NCI-H1930 (cell line): Measurements from ENCODE around the gene MXRA8.

ENCODE experiments used
- DNase-seq, 2 experiments: peaks; one replicate each; lab custom pipeline; 2025; lab: John Stamatoyannopoulos, UW

The MXRA8 gene

GRCh38 chr1:1349256-1350012, 8.9 kb downstream of the MXRA8 start, which contains the start of gene DVL1:
Gene DVL1 (minus strand): TSS chr1:1349418. CDS start chr1:1349065, 353 bp downstream.
- peak; percentile 62 to 75 for DNase-seq

GRCh38 chr1:1348420-1349255, 9.7 kb downstream of the MXRA8 start:
- no peak for DNase-seq

- no peak for DNase-seq
Measured at GRCh38 chr1:1347663-1348419, 10.5 kb downstream of the MXRA8 start.

GRCh38 chr1:1347026-1347595, 11.2 kb downstream of the MXRA8 start:
- no peak for DNase-seq

- DNase-seq = no peak
Measured at GRCh38 chr1:1346501-1346890, 11.9 kb downstream of the MXRA8 start.

- no peak for DNase-seq
Measured at GRCh38 chr1:1345860-1346500, 12.4 kb downstream of the MXRA8 start.

GRCh38 chr1:1345384-1345783, 13.0 kb downstream of the MXRA8 start:
- no peak for DNase-seq

GRCh38 chr1:1344655-1345361, 13.5 kb downstream of the MXRA8 start:
- DNase-seq = no peak

GRCh38 chr1:1343811-1344421, 14.4 kb downstream of the MXRA8 start:
- no peak for DNase-seq

- DNase-seq = no peak
Measured at GRCh38 chr1:1342584-1343115, 15.7 kb downstream of the MXRA8 start.

- DNase-seq = no peak
Measured at GRCh38 chr1:1342061-1342562, 16.2 kb downstream of the MXRA8 start.

GRCh38 chr1:1341549-1342021, 16.8 kb downstream of the MXRA8 start:
- DNase-seq = no peak

- no peak for DNase-seq
Measured at GRCh38 chr1:1340791-1341548, 17.4 kb downstream of the MXRA8 start.

- DNase-seq = no peak
Measured at GRCh38 chr1:1340185-1340584, 18.2 kb downstream of the MXRA8 start.

GRCh38 chr1:1338278-1338677, 20.1 kb downstream of the MXRA8 start:
- no peak for DNase-seq

GRCh38 chr1:1337793-1338147, 20.6 kb downstream of the MXRA8 start:
- DNase-seq = no peak

GRCh38 chr1:1336931-1337792, 21.2 kb downstream of the MXRA8 start:
- no peak for DNase-seq

- no peak for DNase-seq
Measured at GRCh38 chr1:1336446-1336845, 21.9 kb downstream of the MXRA8 start.
